Small intestine (tissue), 16 donors: ENCODE data around the gene CCNJ. TPM values are rescaled to one million over a fixed set of nuclear protein-coding genes. Genes with fewer than 3 reads are reported as not detected.
"Not testable (repeated sequence)": the region's sequence is repeated elsewhere in the genome, so short reads cannot be mapped to it uniquely, and the experiment has no call there.

Experiments used
- DNase-seq, 2 donors: peaks; one replicate each; pipeline versions ENCODE4 v3.0.0 to v3.0.0-alpha.2; 2013
- FAIRE-seq: peaks from 2 replicates; lab custom pipeline; 2012; peaks lifted over from hg19 to GRCh38; lab: Jason Lieb, UNC
- H3K27ac ChIP-seq, 3 donors: one replicate each; pipeline ENCODE4 v1.5.1; 2013; ENCODE audit warnings: low read length in 2 of 3, mild to moderate bottlenecking in 2 of 3, control low read depth in 1 of 3, inconsistent platforms in 1 of 3, low read depth in 1 of 3, moderate library complexity in 1 of 3
- H3K27me3 ChIP-seq, 3 donors: one replicate each; pipeline ENCODE4 v1.6.1; 2013; ENCODE audit warnings: low read length in 3 of 3, inconsistent platforms in 1 of 3; ENCODE audit not compliant: control insufficient read depth in 3 of 3, insufficient read depth in 3 of 3
- H3K36me3 ChIP-seq, 3 donors: one replicate each; pipeline ENCODE4 v1.6.1; 2013; ENCODE audit warnings: low read length in 3 of 3, inconsistent platforms in 1 of 3, low read depth in 1 of 3, mild to moderate bottlenecking in 1 of 3, moderate library complexity in 1 of 3; ENCODE audit not compliant: control insufficient read depth in 3 of 3, insufficient read depth in 2 of 3
- H3K4me1 ChIP-seq, 3 donors: one replicate each; pipeline ENCODE4 v1.6.1; 2013; ENCODE audit warnings: low read length in 2 of 3, inconsistent platforms in 1 of 3, low read depth in 1 of 3, mild to moderate bottlenecking in 1 of 3, moderate library complexity in 1 of 3; ENCODE audit not compliant: control insufficient read depth in 3 of 3, insufficient read depth in 2 of 3
- H3K4me3 ChIP-seq, 3 donors: one replicate each; pipeline ENCODE4 v1.5.1; 2013; ENCODE audit warnings: low read length in 3 of 3, control low read depth in 1 of 3, inconsistent platforms in 1 of 3, low read depth in 1 of 3, mild to moderate bottlenecking in 1 of 3, moderate library complexity in 1 of 3
- H3K9me3 ChIP-seq, 2 donors: one replicate each; pipeline ENCODE4 v1.6.1; 2013; ENCODE audit warnings: low read depth in 1 of 2, low read length in 1 of 2; ENCODE audit not compliant: control insufficient read depth in 2 of 2, insufficient read depth in 1 of 2
- WGBS, 3 donors: extraction: QIAGEN DNeasy Blood & Tissue Kit; methylation state at CpG; one replicate each; pipeline ENCODE4 v1.1.7; 2013; 5-methylcytosine and 5-hydroxymethylcytosine counted together
- long read RNA-seq, 10 donors: transcript quantifications; one replicate each; lab custom pipeline, GENCODE V29; 2026
- polyA plus RNA-seq, 4 donors: library from polyadenylated mRNA; stranded (reverse) in 3 of 4; unstranded in 1 of 4; fragments of 200-250 nt in 3 of 4; fragments of 120-200 nt in 1 of 4; gene quantifications; one replicate each; pipeline versions ENCODE4 v1.2.1 to v1.2.3, GENCODE V29; 2013
- donor health status: healthy with polysubstance abuse.
- donor health status: control.
- donor health status: control.
- donor health status: Bipolar disorder and iron deficiency.
- donor health status: healthy.

The CCNJ gene, protein sequence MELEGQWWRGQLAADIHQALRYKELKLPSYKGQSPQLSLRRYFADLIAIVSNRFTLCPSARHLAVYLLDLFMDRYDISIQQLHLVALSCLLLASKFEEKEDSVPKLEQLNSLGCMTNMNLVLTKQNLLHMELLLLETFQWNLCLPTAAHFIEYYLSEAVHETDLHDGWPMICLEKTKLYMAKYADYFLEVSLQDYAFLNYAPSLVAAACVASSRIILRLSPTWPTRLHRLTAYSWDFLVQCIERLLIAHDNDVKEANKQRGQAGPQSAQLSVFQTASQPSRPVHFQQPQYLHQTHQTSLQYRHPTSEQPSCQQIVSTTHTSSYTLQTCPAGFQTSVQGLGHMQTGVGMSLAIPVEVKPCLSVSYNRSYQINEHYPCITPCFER
- 10 to 100 TPM in 1 of 4 donors, 1 to 10 TPM in 3; 1.6 to 10.7 (median 2.9) TPM for polyA plus RNA-seq
- long read RNA-seq, donor 1, partial matches to known transcripts: 0 of 1 reads
- long read RNA-seq, donor 1, other reads (novel, unspliced or antisense): 0 of 1 reads
- long read RNA-seq, donor 2, partial matches to known transcripts: 0 of 1 reads
- long read RNA-seq, donor 2, other reads (novel, unspliced or antisense): 0 of 1 reads
- long read RNA-seq, donor 3, partial matches to known transcripts: 0 of 3 reads
- long read RNA-seq, donor 3, other reads (novel, unspliced or antisense): 0 of 3 reads
- long read RNA-seq, donor 4: 0 reads
- long read RNA-seq, donor 5, partial matches to known transcripts: 0 of 1 reads
- long read RNA-seq, donor 5, other reads (novel, unspliced or antisense): 0 of 1 reads
- long read RNA-seq, donor 6, partial matches to known transcripts: 0 of 1 reads
- long read RNA-seq, donor 6, other reads (novel, unspliced or antisense): 0 of 1 reads
- long read RNA-seq, donor 7: 0 reads
- long read RNA-seq, donor 8, partial matches to known transcripts: 0 of 1 reads
- long read RNA-seq, donor 8, other reads (novel, unspliced or antisense): 0 of 1 reads
- long read RNA-seq, donor 9: 0 reads
- long read RNA-seq, donor 10, partial matches to known transcripts: 0 of 3 reads
- long read RNA-seq, donor 10, other reads (novel, unspliced or antisense): 0 of 3 reads

DNA sequence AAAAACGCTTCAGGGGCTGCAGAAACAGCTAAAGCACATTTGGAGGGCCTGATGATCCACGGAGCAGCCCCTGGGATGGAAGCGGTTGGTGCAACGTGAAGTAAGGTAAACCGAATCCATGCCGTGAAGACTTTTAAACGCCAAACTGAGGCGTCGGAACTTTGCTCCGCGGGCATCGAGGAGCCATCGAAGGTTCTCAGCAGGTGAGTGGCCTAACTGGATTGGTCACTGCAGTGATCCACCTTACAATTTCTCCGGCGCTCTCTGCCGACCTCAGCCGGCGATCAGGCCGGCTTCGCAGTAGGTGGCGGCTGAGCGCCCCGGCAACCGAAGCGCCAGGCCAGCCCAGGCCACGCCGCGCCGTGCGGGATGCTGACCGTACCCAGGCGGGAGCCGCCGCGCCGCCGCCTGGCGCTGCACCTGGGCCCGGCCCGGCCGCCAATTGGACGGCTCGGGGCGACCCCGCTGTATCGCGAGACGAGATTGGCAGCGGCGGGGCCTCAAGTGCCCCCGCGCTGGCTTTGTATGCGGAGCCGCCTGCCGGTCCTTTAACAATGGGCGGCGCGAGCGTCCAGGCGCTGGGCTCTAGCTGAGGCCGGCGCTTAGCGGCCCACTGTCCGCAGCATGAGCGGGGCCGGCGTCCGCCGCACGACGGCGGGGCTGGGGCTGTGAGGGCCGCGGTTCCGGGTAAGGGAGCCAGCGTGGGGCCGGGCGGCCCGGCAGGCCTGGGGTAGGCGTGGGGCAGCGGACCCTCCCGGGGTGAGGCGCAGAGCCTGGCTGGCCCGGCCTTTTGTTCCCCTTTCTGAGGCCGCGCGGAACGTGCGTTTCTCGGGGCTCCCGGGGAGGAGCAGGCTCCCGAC lies at the start of gene CCNJ:
Gene CCNJ (plus strand): TSS at position 551 of the 860 bp plus-strand sequence. CDS start 811 bp downstream, outside the sequence.
- no peaks in the 10 kb centered on the region for H3K9me3 ChIP-seq
- H3K4me3 ChIP-seq: peak within 1 kb of the TSS; percentile 79 to 93 (median 84)
- WGBS, 3 donors: 3 to 5% (median 5%) methylated on average over 67 to 92 of the region's 92 CpGs
- H3K27me3 ChIP-seq: no peaks in the 10 kb centered on the region
- DNase-seq: peak; percentile 88 to 97
- peaks cover 0 to 6% (median 0%) of the 10 kb centered on the region in 3 donors for H3K4me1 ChIP-seq
- H3K27ac ChIP-seq: peak within 1 kb of the TSS; percentile 79 to 95 (median 84)
- no peak for FAIRE-seq
- peaks cover 0 to 3% (median 0%) of the 10 kb centered on the region in 3 donors for H3K36me3 ChIP-seq

DNA sequence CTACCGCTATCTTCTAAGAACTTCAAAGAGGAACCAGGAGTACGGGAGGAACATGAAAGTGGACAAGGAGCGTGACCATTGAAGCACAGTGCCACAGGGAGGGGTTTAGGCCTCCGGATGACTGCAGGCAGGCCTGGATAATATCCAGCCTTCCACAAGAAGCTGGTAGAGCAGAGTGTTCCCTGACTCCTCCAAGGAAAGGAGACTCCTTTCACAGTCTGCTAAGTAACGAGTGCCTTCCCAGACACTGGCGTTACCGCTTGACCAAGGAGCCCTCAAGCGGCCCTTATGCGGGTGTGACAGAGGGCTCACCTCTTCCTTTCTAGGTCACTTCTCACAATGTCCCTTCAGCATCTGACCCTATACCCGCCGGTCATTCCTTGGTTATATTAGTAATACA lies 49.0 kb upstream of the CCNJ start:
- WGBS, 3 donors: 89 to 90% (median 89%) methylated on average over 11 of the region's 11 CpGs
- H3K27me3 ChIP-seq, H3K36me3 ChIP-seq, FAIRE-seq, H3K9me3 ChIP-seq, H3K4me1 ChIP-seq, H3K4me3 ChIP-seq, H3K27ac ChIP-seq, DNase-seq: not testable (repeated sequence)

- DNase-seq: no peak
- no peaks in the 10 kb centered on the region for H3K9me3 ChIP-seq
- no peaks in the 10 kb centered on the region for H3K4me1 ChIP-seq
- no peak for FAIRE-seq
- WGBS, 3 donors: 72 to 90% (median 83%) methylated on average over 1 of the region's 1 CpG
- no peaks in the 10 kb centered on the region for H3K36me3 ChIP-seq
- H3K27ac ChIP-seq: no peak overlapping the region
- no peaks in the 10 kb centered on the region for H3K27me3 ChIP-seq
- no peak overlapping the region for H3K4me3 ChIP-seq
Observed at GRCh38 chr10:95998255-95998784, 45.1 kb upstream of the CCNJ start.

DNA sequence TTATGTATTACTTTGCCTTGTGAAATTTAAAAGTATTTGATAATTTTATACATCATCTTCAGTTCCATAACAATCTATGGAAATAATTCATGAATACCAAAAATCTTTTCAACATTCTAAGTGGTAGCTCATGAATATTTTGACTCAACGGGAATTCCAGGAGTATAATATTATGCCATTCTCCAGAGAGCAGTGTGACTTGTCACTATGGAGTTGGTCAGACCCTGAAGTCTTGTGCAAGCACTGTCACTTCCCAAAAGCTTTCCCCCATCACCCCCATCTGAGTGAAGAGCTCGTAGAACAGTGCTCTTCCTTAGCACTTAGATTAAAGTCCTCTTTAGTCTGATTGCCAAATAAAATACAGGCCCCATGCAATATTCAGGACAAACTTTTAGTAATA lies 29.4 kb upstream of the CCNJ start:
- no peaks in the 10 kb centered on the region for H3K9me3 ChIP-seq
- FAIRE-seq: no peak
- no peak overlapping the region for H3K27ac ChIP-seq
- no peak overlapping the region for H3K4me3 ChIP-seq
- no peaks in the 10 kb centered on the region for H3K4me1 ChIP-seq
- no peak for DNase-seq
- no peaks in the 10 kb centered on the region for H3K27me3 ChIP-seq
- no peaks in the 10 kb centered on the region for H3K36me3 ChIP-seq
- 82 to 92% (median 83%) methylated on average over 2 of the region's 2 CpGs for WGBS, 3 donors

DNA sequence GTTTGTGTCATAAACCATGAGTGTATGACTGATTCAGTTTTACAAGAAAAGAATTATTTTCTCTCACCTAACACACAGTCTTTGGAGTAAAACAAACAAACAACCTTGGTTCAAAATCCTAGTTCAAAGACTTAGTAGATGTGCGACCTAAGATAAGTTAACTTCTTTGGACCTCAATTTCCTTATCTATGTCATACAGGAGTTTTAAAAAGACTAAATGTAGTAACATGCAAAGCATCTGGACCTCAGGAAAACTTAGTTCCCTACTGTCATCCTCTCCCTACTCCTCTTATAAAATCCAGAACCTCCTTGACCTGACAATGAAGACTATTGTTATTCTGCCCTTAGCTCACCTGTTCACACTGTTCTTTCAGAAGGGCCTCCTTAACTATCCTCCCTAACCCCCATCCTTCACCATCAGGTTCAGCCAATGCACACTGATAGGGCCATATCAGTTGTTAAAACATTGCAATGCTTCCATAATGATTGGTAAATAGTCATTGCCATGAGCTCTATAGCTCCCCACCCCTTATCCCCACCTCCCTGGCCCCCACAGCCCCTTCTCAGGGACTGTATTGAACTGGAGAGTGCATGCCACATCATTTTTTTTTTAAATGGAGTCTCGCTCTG lies 28.8 kb upstream of the CCNJ start:
- no peaks in the 10 kb centered on the region for H3K36me3 ChIP-seq
- no peaks in the 10 kb centered on the region for H3K27me3 ChIP-seq
- FAIRE-seq (no peak), DNase-seq (no peak)
- no peak overlapping the region for H3K4me3 ChIP-seq
- no peaks in the 10 kb centered on the region for H3K4me1 ChIP-seq
- no peaks in the 10 kb centered on the region for H3K9me3 ChIP-seq
- H3K27ac ChIP-seq: no peak overlapping the region
- 71 to 89% (median 86%) methylated on average over 2 of the region's 2 CpGs for WGBS, 3 donors

DNA sequence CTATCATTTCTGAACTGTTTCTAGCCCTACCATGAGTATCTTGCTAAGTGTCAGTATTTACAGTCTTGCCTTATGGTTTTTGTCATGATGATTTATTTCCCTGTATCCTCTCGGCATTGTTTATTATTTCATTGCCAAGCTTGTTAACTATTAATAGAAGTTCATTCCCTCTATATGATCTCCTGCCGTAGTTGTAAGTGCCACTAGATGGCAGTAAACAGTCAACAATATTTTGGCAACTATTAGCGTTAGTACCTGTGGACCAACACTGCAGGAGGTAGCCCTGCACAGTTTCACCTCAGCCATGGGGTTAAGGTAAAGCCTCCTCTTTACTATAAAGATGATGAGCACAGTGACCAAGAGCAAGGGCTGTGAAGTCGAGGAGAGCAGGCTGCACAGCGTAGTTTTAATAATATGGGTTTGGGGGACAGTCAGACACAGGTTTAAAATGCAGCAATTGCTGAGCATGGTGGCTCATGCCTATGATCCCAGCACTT lies 26.1 kb upstream of the CCNJ start:
- Histone ChIP-seq H3K4me1 (no peaks in the 10 kb centered on the region), H3K27me3 (no peaks in the 10 kb centered on the region), H3K9me3 (no peaks in the 10 kb centered on the region), H3K4me3 (no peak overlapping the region), H3K36me3 (no peaks in the 10 kb centered on the region), H3K27ac (no peak overlapping the region)
- DNase-seq (peak; percentile 87), FAIRE-seq (peak; percentile 77)
- WGBS, 3 donors: 7 to 16% (median 13%) methylated on average over 5 of the region's 5 CpGs

DNA sequence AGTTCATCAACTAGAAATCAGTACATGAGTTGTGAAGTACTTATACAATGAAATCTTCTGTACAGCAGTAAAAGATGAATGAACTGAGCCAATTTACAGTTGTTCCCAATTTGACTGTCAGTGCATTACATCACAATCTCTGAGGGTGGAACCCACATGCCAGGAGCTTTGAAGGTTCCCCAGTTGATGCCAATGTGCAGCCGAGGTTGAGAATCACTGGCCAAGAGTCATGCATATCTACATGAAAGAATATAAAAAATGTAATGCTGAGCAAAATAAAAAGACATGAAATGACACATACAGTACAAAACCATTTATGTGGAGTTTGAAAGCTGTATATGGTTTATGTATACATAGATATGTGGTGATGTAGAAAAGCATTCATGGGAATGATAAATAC lies 22.1 kb upstream of the CCNJ start:
- Histone ChIP-seq H3K4me1 (no peaks in the 10 kb centered on the region), H3K27me3 (no peaks in the 10 kb centered on the region), H3K27ac (no peak overlapping the region), H3K4me3 (no peak overlapping the region), H3K36me3 (no peaks in the 10 kb centered on the region), H3K9me3 (no peaks in the 10 kb centered on the region)
- FAIRE-seq: no peak
- no peak for DNase-seq
- 62 to 83% (median 78%) methylated on average over 1 of the region's 1 CpG for WGBS, 3 donors
